ENCODE results near the gene CARD8.

The CARD8 gene

GRCh38 chr19:48168689-48169088 lies 87.0 kb downstream of the CARD8 start:
- Histone ChIP-seq H3K36me3 (replicated peaks) (peaks cover 16% of the 10 kb centered on the region), H3K4me3 (no peak overlapping the region), H3K27me3 (ENCODE audit: low read depth) (no peaks in the 10 kb centered on the region), H3K9me3 (no peaks in the 10 kb centered on the region), H3K4me1 (peaks cover 11% of the 10 kb centered on the region)
- DNase-seq (ENCODE audit: low spot score in 2 of 2), result no peak
- in situ Hi-C loops (cut with MboI; ENCODE audit: low sequenced_read_pairs), result no loop called here

GRCh38 chr19:48158210-48158790 lies 97.4 kb downstream of the CARD8 start:
- Histone ChIP-seq H3K36me3 (replicated peaks) (peaks cover 34% of the 10 kb centered on the region), H3K4me1 (no peaks in the 10 kb centered on the region), H3K9me3 (no peaks in the 10 kb centered on the region), H3K4me3 (no peak overlapping the region), H3K27me3 (ENCODE audit: low read depth) (no peaks in the 10 kb centered on the region)
- no peak for DNase-seq (ENCODE audit: low spot score in 2 of 2)
- in situ Hi-C loops (cut with MboI; ENCODE audit: low sequenced_read_pairs), result no loop called here

Measured in HAP-1 (cell line).